Neutrophil (primary cell): ENCODE data around the gene REEP3.
"Not testable (repeated sequence)": the region's sequence is repeated elsewhere in the genome, so short reads cannot be mapped to it uniquely, and the experiment has no call there.

ENCODE experiments used
- H3K27ac ChIP-seq: fragments of 200-600 bp; sonication (generic); 2 replicates; pipeline ENCODE4 v1.5.1; 2016; ENCODE audit warnings: mild to moderate bottlenecking, moderate library complexity
- H3K27me3 ChIP-seq: fragments of 200-600 bp; sonication (generic); 2 replicates; pipeline ENCODE4 v1.6.0; 2016; ENCODE audit warnings: mild to moderate bottlenecking
- H3K36me3 ChIP-seq: fragments of 200-600 bp; sonication (generic); 2 replicates; pipeline ENCODE4 v1.5.1; 2017
- H3K4me1 ChIP-seq, 2 experiments: fragments of 200-600 bp in 1 of 2; sonication (generic) in 1 of 2; 1 replicate in 1 of 2; 2 replicates in 1 of 2; pipeline versions ENCODE4 v1.5.1 to v1.6.1; 2013 to 2016; ENCODE audit warnings: low read depth in 1 of 2, low read length in 1 of 2, mild to moderate bottlenecking in 1 of 2, moderate library complexity in 1 of 2; ENCODE audit not compliant: control insufficient read depth in 1 of 2, insufficient read depth in 1 of 2
- H3K4me3 ChIP-seq, 2 experiments: fragments of 200-600 bp in 1 of 2; sonication (generic) in 1 of 2; 1 replicate in 1 of 2; 2 replicates in 1 of 2; pipeline ENCODE4 v1.5.1; 2013 to 2016; ENCODE audit warnings: low read depth in 1 of 2, low read length in 1 of 2, mild to moderate bottlenecking in 1 of 2, moderate library complexity in 1 of 2
- H3K9me3 ChIP-seq: fragments of 200-600 bp; sonication (generic); 2 replicates; pipeline ENCODE4 v1.5.1; 2016
- CTCF ChIP-seq: fragments of 200-600 bp; sonication (generic); IDR thresholded peaks from 2 replicates; pipeline ENCODE4 v1.5.1; 2016; ENCODE audit warnings: antibody characterized with exemption

REEP3 gene

GRCh38 chr10:63481815-63482421 lies 39.3 kb upstream of the REEP3 start:
- Histone ChIP-seq H3K27ac (no peak overlapping the region), H3K4me3 (no peak overlapping the region), H3K4me1 (no peaks in the 10 kb centered on the region), H3K36me3 (no peaks in the 10 kb centered on the region), H3K27me3 (no peaks in the 10 kb centered on the region), H3K9me3 (no peaks in the 10 kb centered on the region)
- TF ChIP-seq CTCF, result no peak

GRCh38 chr10:63483983-63484382 lies 37.2 kb upstream of the REEP3 start:
- no peak for TF ChIP-seq CTCF
- Histone ChIP-seq H3K4me3 (no peak overlapping the region), H3K27me3 (no peaks in the 10 kb centered on the region), H3K4me1 (no peaks in the 10 kb centered on the region), H3K9me3 (no peaks in the 10 kb centered on the region), H3K27ac (no peak overlapping the region), H3K36me3 (no peaks in the 10 kb centered on the region)

GRCh38 chr10:63487990-63488389 lies 33.2 kb upstream of the REEP3 start:
- no peak overlapping the region for H3K27ac ChIP-seq
- no peak overlapping the region for H3K4me3 ChIP-seq
- H3K4me1 ChIP-seq, result no peaks in the 10 kb centered on the region
- no peaks in the 10 kb centered on the region for H3K27me3 ChIP-seq
- no peak for TF ChIP-seq CTCF
- no peaks in the 10 kb centered on the region for H3K36me3 ChIP-seq
- H3K9me3 ChIP-seq, result no peaks in the 10 kb centered on the region

- H3K27ac ChIP-seq, result no peak overlapping the region
- no peaks in the 10 kb centered on the region for H3K4me1 ChIP-seq
- no peak for TF ChIP-seq CTCF
- no peaks in the 10 kb centered on the region for H3K36me3 ChIP-seq
- H3K27me3 ChIP-seq, result no peaks in the 10 kb centered on the region
- H3K4me3 ChIP-seq, result no peak overlapping the region
- no peaks in the 10 kb centered on the region for H3K9me3 ChIP-seq
Measured at GRCh38 chr10:63489838-63490237, 31.4 kb upstream of the REEP3 start.

GRCh38 chr10:63491588-63492316 lies 29.4 kb upstream of the REEP3 start:
- Histone ChIP-seq H3K27ac (no peak overlapping the region), H3K27me3 (no peaks in the 10 kb centered on the region), H3K4me3 (no peak overlapping the region), H3K4me1 (no peaks in the 10 kb centered on the region), H3K36me3 (no peaks in the 10 kb centered on the region), H3K9me3 (no peaks in the 10 kb centered on the region)
- TF ChIP-seq CTCF, result no peak

- H3K36me3 ChIP-seq, H3K4me3 ChIP-seq, H3K27me3 ChIP-seq, H3K9me3 ChIP-seq, H3K27ac ChIP-seq, H3K4me1 ChIP-seq: not testable (repeated sequence)
Measured at GRCh38 chr10:63492317-63492690, 28.9 kb upstream of the REEP3 start.
